GM18867 (cell line): ENCODE measurements around the gene EIPR1.
"Not testable (repeated sequence)": the region's sequence is repeated elsewhere in the genome, so short reads cannot be mapped to it uniquely, and the experiment has no call there.

ENCODE experiments used
- ATAC-seq: cut with Tn5 transposase; IDR thresholded peaks from one replicate; pipeline ENCODE4 v1.9.1; 2021; ENCODE audit warnings: mild to moderate bottlenecking, moderate library complexity; ENCODE audit not compliant: unreplicated experiment

Gene EIPR1

GRCh38 chr2:3403587-3404334, 26.1 kb upstream of the EIPR1 start:
- peak; percentile 100 for ATAC-seq

- no peak for ATAC-seq
Measured at GRCh38 chr2:3399829-3400228, 22.2 kb upstream of the EIPR1 start.

GRCh38 chr2:3399381-3399780, 21.8 kb upstream of the EIPR1 start:
- no peak for ATAC-seq

- no peak for ATAC-seq
Measured at GRCh38 chr2:3398857-3399256, 21.2 kb upstream of the EIPR1 start.

GRCh38 chr2:3396920-3397559, 19.4 kb upstream of the EIPR1 start:
- ATAC-seq, result peak; percentile 58

GRCh38 chr2:3392216-3392615, 14.6 kb upstream of the EIPR1 start:
- no peak for ATAC-seq

GRCh38 chr2:3390041-3390440, 12.4 kb upstream of the EIPR1 start:
- no peak for ATAC-seq

GRCh38 chr2:3389193-3389592, 11.6 kb upstream of the EIPR1 start:
- ATAC-seq, result no peak

- ATAC-seq, result no peak
Measured at GRCh38 chr2:3388412-3388738, 10.8 kb upstream of the EIPR1 start.

GRCh38 chr2:3387644-3388411, 10.2 kb upstream of the EIPR1 start:
- ATAC-seq, result no peak

- ATAC-seq, result no peak
Measured at GRCh38 chr2:3387011-3387410, 9.4 kb upstream of the EIPR1 start.

- ATAC-seq, result no peak
Measured at GRCh38 chr2:3386448-3386958, 8.9 kb upstream of the EIPR1 start.

- peak; percentile 79 for ATAC-seq
Measured at GRCh38 chr2:3379647-3380534, 2.3 kb upstream of the EIPR1 start, which contains the start of gene TRAPPC12. Gene TRAPPC12 (plus strand): TSS chr2:3379694. CDS start chr2:3387624, 7,930 bp downstream.

- no peak for ATAC-seq
Measured at GRCh38 chr2:3379339-3379646, 1.7 kb upstream of the EIPR1 start.

GRCh38 chr2:3377279-3377611, 373 bp downstream of the EIPR1 start:
- peak; percentile 16 for ATAC-seq

GRCh38 chr2:3376821-3377220, 797 bp downstream of the EIPR1 start:
- ATAC-seq, result no peak

- ATAC-seq, result not testable (repeated sequence)
Measured at GRCh38 chr2:3369340-3370181, 8.1 kb downstream of the EIPR1 start.

GRCh38 chr2:3368261-3368722, 9.3 kb downstream of the EIPR1 start:
- ATAC-seq, result no peak

GRCh38 chr2:3365219-3365618, 12.4 kb downstream of the EIPR1 start:
- no peak for ATAC-seq
